22Rv1 (cell line): Measurements from ENCODE around the gene NEURL1.

Experiments
- H3K27ac ChIP-seq: fragments of 450-650 bp; 2 replicates; pipeline ENCODE4 v1.5.1; 2017
- ZFX ChIP-seq: fragments of 450-650 bp; IDR thresholded peaks from 2 replicates; pipeline ENCODE4 v1.6.1; 2017; ENCODE audit warnings: antibody characterized with exemption, borderline replicate concordance
- TF ChIP-seq, protein P1 (sequence below): fragments of 450-650 bp; IDR thresholded peaks from 2 replicates; pipeline ENCODE4 v1.5.1; 2017; ENCODE audit warnings: mild to moderate bottlenecking

NEURL1 gene

DNA sequence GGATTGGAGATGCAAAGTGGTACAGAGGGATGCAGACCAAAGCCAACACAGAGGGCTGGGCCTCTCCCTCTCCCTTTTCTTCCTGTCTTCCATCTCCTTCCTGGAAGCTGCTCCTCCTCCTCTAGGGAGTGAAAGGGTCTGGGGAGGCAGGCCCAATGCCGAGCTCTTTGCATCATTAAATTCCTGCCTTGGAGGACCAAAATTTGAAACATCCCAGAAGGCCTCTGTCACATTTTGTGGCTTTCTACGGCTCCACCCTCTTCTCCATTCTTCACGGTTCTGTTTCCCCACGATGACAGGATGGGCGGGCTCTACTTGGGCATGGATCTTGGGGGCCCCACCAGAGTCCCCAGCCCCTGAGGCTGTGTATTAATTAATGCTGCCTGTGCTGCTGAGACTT, 76.4 kb downstream of the NEURL1 start:
- no peak overlapping the region for H3K27ac ChIP-seq
- no peak for TF ChIP-seq ZFX
- TF ChIP-seq, protein P1, sequence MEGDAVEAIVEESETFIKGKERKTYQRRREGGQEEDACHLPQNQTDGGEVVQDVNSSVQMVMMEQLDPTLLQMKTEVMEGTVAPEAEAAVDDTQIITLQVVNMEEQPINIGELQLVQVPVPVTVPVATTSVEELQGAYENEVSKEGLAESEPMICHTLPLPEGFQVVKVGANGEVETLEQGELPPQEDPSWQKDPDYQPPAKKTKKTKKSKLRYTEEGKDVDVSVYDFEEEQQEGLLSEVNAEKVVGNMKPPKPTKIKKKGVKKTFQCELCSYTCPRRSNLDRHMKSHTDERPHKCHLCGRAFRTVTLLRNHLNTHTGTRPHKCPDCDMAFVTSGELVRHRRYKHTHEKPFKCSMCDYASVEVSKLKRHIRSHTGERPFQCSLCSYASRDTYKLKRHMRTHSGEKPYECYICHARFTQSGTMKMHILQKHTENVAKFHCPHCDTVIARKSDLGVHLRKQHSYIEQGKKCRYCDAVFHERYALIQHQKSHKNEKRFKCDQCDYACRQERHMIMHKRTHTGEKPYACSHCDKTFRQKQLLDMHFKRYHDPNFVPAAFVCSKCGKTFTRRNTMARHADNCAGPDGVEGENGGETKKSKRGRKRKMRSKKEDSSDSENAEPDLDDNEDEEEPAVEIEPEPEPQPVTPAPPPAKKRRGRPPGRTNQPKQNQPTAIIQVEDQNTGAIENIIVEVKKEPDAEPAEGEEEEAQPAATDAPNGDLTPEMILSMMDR: no peak

DNA sequence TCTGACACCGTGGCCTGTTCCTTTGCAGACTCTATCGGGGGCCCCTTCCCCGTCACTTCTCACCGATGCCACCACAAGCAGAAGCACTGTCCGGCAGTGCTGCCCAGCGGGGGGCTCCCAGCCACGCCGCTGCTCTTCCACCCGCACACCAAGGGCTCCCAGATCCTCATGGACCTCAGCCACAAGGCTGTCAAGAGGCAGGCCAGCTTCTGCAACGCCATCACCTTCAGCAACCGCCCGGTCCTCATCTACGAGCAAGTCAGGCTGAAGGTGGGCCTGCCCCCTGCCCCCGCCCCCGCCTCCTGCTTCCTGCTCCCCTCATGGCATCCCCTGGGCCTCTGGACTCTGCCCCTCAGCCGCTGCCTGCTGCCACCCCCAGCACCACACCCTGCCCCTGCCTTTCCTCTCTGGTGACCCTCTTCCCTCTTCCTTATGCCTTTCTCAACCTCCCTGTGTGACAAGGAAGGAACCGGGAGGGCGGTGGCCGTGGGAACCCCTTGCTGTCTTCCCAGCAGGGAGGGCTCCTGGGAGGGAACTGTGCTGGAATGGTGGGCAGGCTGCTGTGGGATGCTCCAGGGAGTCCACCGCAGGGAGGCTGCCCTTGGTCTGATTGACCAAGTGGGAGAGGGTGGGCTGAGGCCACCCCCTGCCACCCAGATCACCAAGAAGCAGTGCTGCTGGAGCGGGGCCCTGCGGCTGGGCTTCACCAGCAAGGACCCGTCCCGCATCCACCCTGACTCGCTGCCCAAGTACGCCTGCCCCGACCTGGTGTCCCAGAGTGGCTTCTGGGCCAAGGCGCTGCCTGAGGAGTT, 77.5 kb downstream of the NEURL1 start:
- no peak for TF ChIP-seq ZFX
- TF ChIP-seq, protein P1: no peak
- H3K27ac ChIP-seq: no peak overlapping the region

GRCh38 chr10:103571656-103571975, 78.1 kb downstream of the NEURL1 start:
- H3K27ac ChIP-seq: no peak overlapping the region
- no peak for TF ChIP-seq ZFX
- TF ChIP-seq, protein P1: no peak

- H3K27ac ChIP-seq: no peak overlapping the region
- TF ChIP-seq, protein P1: no peak
- no peak for TF ChIP-seq ZFX
Observed at GRCh38 chr10:103572347-103573204, 79.1 kb downstream of the NEURL1 start.

DNA sequence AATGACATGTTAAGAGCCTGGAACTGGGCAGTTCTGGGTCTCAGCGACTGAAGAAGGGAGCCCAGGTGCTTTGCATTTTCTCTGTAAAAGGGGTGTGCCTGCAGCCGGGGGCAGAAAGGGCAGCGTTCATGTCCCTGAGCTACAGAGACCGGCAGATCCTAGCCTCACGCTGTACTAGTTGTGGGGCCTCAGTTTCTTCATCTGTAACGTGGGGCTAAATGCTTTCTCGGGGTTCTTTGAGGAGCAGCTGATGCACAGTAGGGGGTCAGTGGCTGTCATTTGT, 79.6 kb downstream of the NEURL1 start:
- TF ChIP-seq, protein P1: no peak
- no peak for TF ChIP-seq ZFX
- H3K27ac ChIP-seq: no peak overlapping the region

DNA sequence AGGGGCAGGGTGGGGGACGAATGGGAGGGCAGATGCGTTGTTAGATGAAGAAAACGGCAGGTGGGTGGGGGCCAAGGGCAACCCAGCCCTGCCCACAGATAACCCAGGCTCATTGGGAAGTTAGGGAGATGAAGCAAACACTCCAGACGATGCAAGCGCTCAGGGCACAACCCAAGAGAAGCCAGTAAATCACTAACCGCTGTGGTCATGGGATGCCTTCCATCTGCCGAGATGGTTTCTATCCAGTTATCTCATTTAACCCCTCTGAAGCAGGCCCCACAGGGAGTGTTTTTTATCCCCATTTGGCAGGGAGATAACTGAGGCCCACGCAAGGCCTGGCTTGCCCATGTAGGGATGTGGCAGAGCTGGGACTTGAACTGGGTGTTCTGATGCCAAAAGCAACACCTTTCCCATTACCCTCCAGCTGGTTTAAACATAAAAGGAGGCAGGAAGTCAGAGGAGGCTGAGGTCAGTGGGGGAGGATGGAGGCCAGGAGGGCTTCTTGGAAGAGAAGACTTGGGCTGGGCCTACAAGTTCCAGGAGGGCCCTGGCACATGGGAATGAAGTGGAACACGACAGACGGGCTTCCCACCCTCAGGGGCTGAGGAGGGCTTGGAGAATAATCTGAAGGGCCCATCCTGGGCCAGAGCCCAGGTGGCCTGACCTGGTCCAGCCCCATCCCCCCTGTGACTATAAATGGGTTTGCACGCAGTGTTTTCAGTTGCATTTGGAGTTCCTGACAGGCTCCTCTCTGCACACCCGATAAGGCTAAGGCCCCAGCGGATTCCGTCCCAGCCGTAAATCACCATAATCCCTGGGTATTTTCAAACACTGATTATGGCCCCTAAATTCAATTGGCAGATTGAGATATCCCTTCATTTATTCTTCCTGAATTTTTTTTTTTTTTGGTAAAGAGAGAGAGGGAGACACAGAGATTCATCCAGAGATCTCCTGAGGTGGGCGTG, 80.9 kb downstream of the NEURL1 start:
- TF ChIP-seq, protein P1: no peak
- no peak for TF ChIP-seq ZFX
- H3K27ac ChIP-seq: no peak overlapping the region
